HepG2 (cell line): ENCODE measurements around the gene MPP1. TPM values are rescaled to one million over a fixed set of nuclear protein-coding genes. Genes with fewer than 3 reads are reported as not detected.

Experiments used
- ATAC-seq: fragments of 200-7000 bp; cut with Tn5 transposase; 3 replicates; pipeline ENCODE4 v1.9.1; 2020; ENCODE audit warnings: mild to moderate bottlenecking, moderate library complexity
- BruUV-seq: library from RNA; stranded (reverse); fragments of 400-500 nt; replicated peaks from 2 replicates; lab custom pipeline; 2021; lab: Mats Ljungman, UMichigan
- CTCF ChIA-PET: fragments of 300-600 bp; formaldehyde crosslinking; extraction: SDS; loops from one replicate; lab custom pipeline; 2021; ENCODE audit warnings: low total read pairs, inconsistent platforms, low intra/inter-chr PET ratio; lab: Yijun Ruan, JAX
- POLR2A ChIA-PET: fragments of 350-600 bp; sonication (Branson Sonifier 250); formaldehyde crosslinking; loops from one replicate; lab custom pipeline; 2020; ENCODE audit warnings: antibody characterized with exemption, inconsistent platforms; lab: Yijun Ruan, JAX
- DNase-seq: peaks from one replicate; pipeline ENCODE4 v3.0.0-alpha.2; 2015; ENCODE audit warnings: low spot score
- FAIRE-seq: peaks from 3 replicates; lab custom pipeline; 2011; peaks lifted over from hg19 to GRCh38; lab: Jason Lieb, UNC
- H2AFZ ChIP-seq: one replicate; pipeline ENCODE4 v1.6.1; 2011; ENCODE audit warnings: low read length, inconsistent platforms
- H3K27ac ChIP-seq: fragments of 300-600 bp; 3 replicates; pipeline ENCODE4 v1.8.0; 2011; ENCODE audit warnings: mixed run types, mild to moderate bottlenecking, mixed read lengths, low read length, inconsistent platforms; ENCODE audit not compliant: insufficient read depth; ENCODE audit errors: extremely low read length
- H3K27me3 ChIP-seq, 2 experiments: fragments of 200-600 bp in 1 of 2; 2 replicates in 1 of 2; 3 replicates in 1 of 2; pipeline versions ENCODE4 v1.6.0 to v1.8.0; 2011; ENCODE audit warnings: low read length in 2 of 2, mild to moderate bottlenecking in 2 of 2, moderate library complexity in 2 of 2, inconsistent platforms in 1 of 2; ENCODE audit not compliant: insufficient read depth in 2 of 2, control insufficient read depth in 1 of 2
- H3K36me3 ChIP-seq, 2 experiments: fragments of 200-600 bp in 1 of 2; replicated peaks in 1 of 2; 2 replicates in 1 of 2; 3 replicates in 1 of 2; pipeline versions ENCODE4 v1.5.1 to v1.8.0; 2011; ENCODE audit warnings: low read length in 2 of 2, inconsistent platforms in 1 of 2; ENCODE audit not compliant: insufficient read depth in 2 of 2, control insufficient read depth in 1 of 2
- H3K4me1 ChIP-seq: 2 replicates; pipeline ENCODE4 v1.5.1; 2012; ENCODE audit warnings: low read length, inconsistent platforms; ENCODE audit not compliant: insufficient read depth
- H3K4me2 ChIP-seq: 2 replicates; pipeline ENCODE4 v1.6.0; 2011; ENCODE audit warnings: low read depth, low read length, inconsistent platforms
- H3K4me3 ChIP-seq, 3 experiments: fragments of 200-600 bp in 1 of 3; sonication (generic), shearing (Covaris generic) in 1 of 3; replicated peaks in 1 of 3; 2 replicates each; pipeline ENCODE4 v1.5.1; 2011 to 2016; ENCODE audit warnings: low read length in 3 of 3, inconsistent platforms in 2 of 3, low read depth in 2 of 3, mild to moderate bottlenecking in 2 of 3, control low read depth in 1 of 3, mixed read lengths in 1 of 3; ENCODE audit not compliant: insufficient read depth in 1 of 3
- H3K79me2 ChIP-seq: one replicate; pipeline ENCODE4 v1.6.1; 2011; ENCODE audit warnings: low read length, inconsistent platforms; ENCODE audit not compliant: insufficient read depth
- H3K9ac ChIP-seq: 2 replicates; pipeline ENCODE4 v1.6.0; 2011; ENCODE audit warnings: mild to moderate bottlenecking, low read depth, low read length, inconsistent platforms; ENCODE audit not compliant: insufficient read depth
- H3K9me3 ChIP-seq: 2 replicates; pipeline ENCODE4 v1.5.1; 2012; ENCODE audit warnings: mild to moderate bottlenecking, low read length
- H4K20me1 ChIP-seq: 2 replicates; pipeline ENCODE4 v1.6.0; 2011; ENCODE audit warnings: inconsistent platforms, mild to moderate bottlenecking, low read length, moderate library complexity; ENCODE audit not compliant: insufficient read depth
- BCL6 ChIP-seq: IDR thresholded peaks from 2 replicates; pipeline ENCODE4 v1.6.1; 2016; ENCODE audit warnings: missing genetic modification reagents, missing compliant biosample characterization
- BRD4 ChIP-seq: sonication (generic); formaldehyde crosslinking; IDR thresholded peaks from 2 replicates; pipeline ENCODE4 v1.4.0; 2020; ENCODE audit warnings: missing genetic modification reagents
- E2F1 ChIP-seq: sonication (generic); formaldehyde crosslinking; IDR thresholded peaks from 2 replicates; pipeline ENCODE4 v1.5.0; 2020; ENCODE audit warnings: missing genetic modification reagents
- ETV6 ChIP-seq: sonication (generic); formaldehyde crosslinking; conservative IDR thresholded peaks from 2 replicates; pipeline ENCODE4 v1.4.0; 2020; ENCODE audit warnings: missing genetic modification reagents
- FOXK1 ChIP-seq: sonication (generic); formaldehyde crosslinking; IDR thresholded peaks from 2 replicates; pipeline ENCODE4 v1.4.0; 2020; ENCODE audit warnings: low read depth, missing genetic modification reagents, borderline replicate concordance
- HNRNPUL1 ChIP-seq: fragments of 200-400 bp; formaldehyde crosslinking; IDR thresholded peaks from 2 replicates; pipeline ENCODE4 v1.6.1; 2017; ENCODE audit warnings: low read depth, mild to moderate bottlenecking, low read length, moderate library complexity
- MTF1 ChIP-seq: sonication (generic); formaldehyde crosslinking; IDR thresholded peaks from 2 replicates; pipeline ENCODE4 v1.5.0; 2020; ENCODE audit warnings: missing genetic modification reagents
- NBN ChIP-seq: fragments of 450-650 bp; conservative IDR thresholded peaks from 2 replicates; pipeline ENCODE4 v1.6.1; 2017
- NFKB2 ChIP-seq: sonication (generic); formaldehyde crosslinking; IDR thresholded peaks from 2 replicates; pipeline ENCODE4 v1.4.0; 2020; ENCODE audit warnings: missing genetic modification reagents, borderline replicate concordance
- NKX3-1 ChIP-seq: sonication (generic); formaldehyde crosslinking; IDR thresholded peaks from 2 replicates; pipeline ENCODE4 v1.5.0; 2020; ENCODE audit warnings: missing genetic modification reagents
- POGK ChIP-seq: sonication (generic); formaldehyde crosslinking; conservative IDR thresholded peaks from 2 replicates; pipeline ENCODE4 v1.8.0; 2022; ENCODE audit warnings: mild to moderate bottlenecking, moderate library complexity, missing genetic modification reagents
- RBAK ChIP-seq: sonication (generic); formaldehyde crosslinking; IDR thresholded peaks from 2 replicates; pipeline ENCODE4 v1.5.1; 2020; ENCODE audit warnings: mild to moderate bottlenecking, missing genetic modification reagents
- TFAP4 ChIP-seq: sonication (generic); IDR thresholded peaks from 2 replicates; pipeline ENCODE4 v1.6.1; 2016; ENCODE audit warnings: low read depth, borderline replicate concordance
- ZEB1 ChIP-seq: IDR thresholded peaks from 2 replicates; pipeline ENCODE4 v1.6.1; 2012; ENCODE audit warnings: mild to moderate bottlenecking, low read depth, inconsistent platforms; ENCODE audit not compliant: insufficient replicate concordance
- ZNF468 ChIP-seq: sonication (generic); formaldehyde crosslinking; IDR thresholded peaks from 2 replicates; pipeline ENCODE4 v1.8.0; 2022; ENCODE audit warnings: mild to moderate bottlenecking, moderate library complexity, missing genetic modification reagents
- ZNF557 ChIP-seq: sonication (generic); formaldehyde crosslinking; IDR thresholded peaks from 2 replicates; pipeline ENCODE4 v1.4.0; 2020; ENCODE audit warnings: missing genetic modification reagents
- ZNF788 ChIP-seq: sonication (generic); formaldehyde crosslinking; IDR thresholded peaks from 2 replicates; pipeline ENCODE4 v1.5.0; 2020; ENCODE audit warnings: mild to moderate bottlenecking, missing genetic modification reagents, borderline replicate concordance
- ZNF816 ChIP-seq: sonication (generic); formaldehyde crosslinking; IDR thresholded peaks from 2 replicates; pipeline ENCODE4 v1.8.0; 2022; ENCODE audit warnings: missing genetic modification reagents, mild to moderate bottlenecking, borderline replicate concordance
- WGBS: methylation state at CpG from one replicate; pipeline ENCODE4 v1.1.6; 2017; ENCODE audit warnings: low lambda C conversion rate; 5-methylcytosine and 5-hydroxymethylcytosine counted together
- in situ Hi-C: cut with HindIII; loops from 2 replicates; pipeline ENCODE4 v1.10.0; 2017; ENCODE audit warnings: low pct_unique_long_range_greater_than_20kb; ENCODE audit not compliant: extremely low pct_ligation_motif_present
- intact Hi-C: fragments of 100-400 bp; cut with micrococcal nuclease; formaldehyde crosslinking; loops from one replicate; pipeline ENCODE4 v1.10.0; 2022; ENCODE audit not compliant: unreplicated experiment
- polyA plus RNA-seq, 8 experiments: library from polyadenylated mRNA; depleted of rRNA in 3 of 8; stranded (reverse) in 7 of 8; unstranded in 1 of 8; fragments of >200 nt; fragmentation: Illumina TruSeq in 4 of 8; extraction: Trizol in 4 of 8; gene quantifications; 2 replicates each; pipeline versions ENCODE4 v1.2.1 to v1.2.3, GENCODE V29; 2011 to 2016; ENCODE audit warnings: low read depth in 4 of 8, missing spikeins in 1 of 8, mixed read lengths in 1 of 8; ENCODE audit not compliant: insufficient read depth in 1 of 8
- total RNA-seq, 5 experiments: library from RNA; depleted of rRNA; stranded (reverse); fragments of >200 nt; fragmentation: Illumina TruSeq; extraction: Trizol; gene quantifications; 2 replicates each; pipeline ENCODE4 v1.2.3, GENCODE V29; 2016; ENCODE audit warnings: low read depth in 1 of 5

MPP1 gene
- total and polyA plus RNA-seq, 2 of the 13 experiments (the other 11 are each of a cell fraction or from before 2014, with no cell fraction given): 7.8 to 8.1 TPM

- TF ChIP-seq POGK (no peak), ZNF816 (CRISPR knock-in tag) (no peak), ZNF557 (CRISPR knock-in tag) (no peak), RBAK (no peak), FOXK1 (CRISPR knock-in tag) (no peak)
These were observed 67.1 kb downstream of the MPP1 start (continued) for GRCh38 chrX:154738011-154738738.

- FAIRE-seq: no peak
- Histone ChIP-seq H3K27me3 (no peaks in the 10 kb centered on the region; a peak in 1 of 5 replicates), H2AFZ (no peak overlapping the region), H3K4me2 (no peak overlapping the region), H3K9me3 (no peaks in the 10 kb centered on the region), H3K9ac (no peak overlapping the region), H3K4me1 (0 out of 2 replicates have a peak, but pooled peaks cover 6% of the 10 kb centered on the region), H3K36me3 (no peaks in the 10 kb centered on the region), H3K79me2 (no peaks in the 10 kb centered on the region), H3K27ac (no peak overlapping the region), H3K4me3 (no peak overlapping the region), H4K20me1 (no peaks in the 10 kb centered on the region)
- no peak for ATAC-seq
- 71% methylated on average over 5 of the region's 5 CpGs for WGBS
- in situ Hi-C loops (no loop called here), intact Hi-C loops (no loop called here)
- POLR2A ChIA-PET: no interaction called here
- CTCF ChIA-PET: no interaction called here
- BruUV-seq: no TSS peak
- no peak for DNase-seq
- no peak for TF ChIP-seq NKX3-1 (CRISPR knock-in tag)
- TF ChIP-seq ETV6 (CRISPR knock-in tag): no peak
- TF ChIP-seq BCL6 (CRISPR knock-in tag): no peak
- no peak for TF ChIP-seq HNRNPUL1
- TF ChIP-seq ZEB1: no peak
- no peak for TF ChIP-seq MTF1 (CRISPR knock-in tag)
- TF ChIP-seq NFKB2 (CRISPR knock-in tag): no peak
- no peak for TF ChIP-seq TFAP4
- no peak for TF ChIP-seq ZNF468 (CRISPR knock-in tag)
- TF ChIP-seq BRD4 (CRISPR knock-in tag): no peak
- TF ChIP-seq E2F1 (CRISPR knock-in tag): no peak
- TF ChIP-seq NBN: no peak
- no peak for TF ChIP-seq ZNF788 (CRISPR knock-in tag)
These were observed 68.1 kb downstream of the MPP1 start for GRCh38 chrX:154737136-154737535.
